Suprapubic skin (tissue), 4 donors: ENCODE measurements around the gene STON2.

Experiments used
- POLR2A ChIP-seq, 2 donors: fragments of 450-650 bp; IDR thresholded peaks; one replicate each; pipeline ENCODE4 v1.6.1; 2017; ENCODE audit warnings: antibody characterized with exemption in 2 of 2, mild to moderate bottlenecking in 2 of 2, moderate library complexity in 2 of 2
- POLR2AphosphoS5 ChIP-seq, 3 donors: sonication (generic); formaldehyde crosslinking; IDR thresholded peaks; one replicate each; pipeline ENCODE4 v1.6.1; 2017; ENCODE audit warnings: antibody characterized with exemption in 3 of 3
- TF ChIP-seq, protein P1 (sequence below), 2 donors: fragments of 200-600 bp in 1 of 2; fragments of 450-650 bp in 1 of 2; sonication (generic) in 1 of 2; IDR thresholded peaks; one replicate each; pipeline ENCODE4 v1.5.1; 2016 to 2019; ENCODE audit warnings: antibody characterized with exemption in 2 of 2, mild to moderate bottlenecking in 1 of 2, moderate library complexity in 1 of 2

DNA sequence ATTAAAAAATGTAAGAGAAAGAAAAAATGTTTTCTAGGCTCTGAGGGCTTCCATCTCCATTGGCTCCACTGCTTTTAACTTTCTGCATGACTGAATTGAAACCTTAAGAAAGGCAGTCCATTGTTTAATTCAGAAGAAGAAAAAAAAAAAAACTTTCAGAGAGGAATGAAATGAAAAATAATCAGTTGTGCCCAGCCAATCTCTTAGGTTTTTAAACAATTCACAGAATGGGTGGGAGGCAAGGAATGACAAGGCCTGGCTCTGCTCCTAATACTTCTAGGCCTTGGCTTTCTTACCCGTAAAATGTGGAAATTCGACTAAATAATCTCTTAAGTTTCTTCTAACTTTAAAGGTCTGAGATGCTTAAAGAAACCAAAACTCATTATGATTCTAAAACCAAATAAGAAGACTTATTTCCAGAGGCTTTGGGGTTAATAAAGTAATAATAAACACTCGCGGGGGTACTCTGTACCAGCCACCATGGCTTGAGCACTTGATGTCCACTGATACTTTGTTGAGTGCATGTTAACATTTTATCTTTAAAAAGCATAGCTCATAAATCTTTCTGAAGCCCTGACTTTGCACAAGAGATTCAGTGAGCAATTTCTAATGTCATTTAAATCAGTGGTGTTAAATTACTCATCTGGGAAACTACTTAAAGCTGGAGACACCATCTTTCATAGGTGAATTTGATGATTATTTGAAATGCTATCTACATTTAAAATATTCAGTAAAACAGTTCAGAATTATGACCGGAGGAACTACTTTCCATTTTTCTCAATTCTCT lies 49.6 kb downstream of the STON2 start:
- TF ChIP-seq, protein P1, sequence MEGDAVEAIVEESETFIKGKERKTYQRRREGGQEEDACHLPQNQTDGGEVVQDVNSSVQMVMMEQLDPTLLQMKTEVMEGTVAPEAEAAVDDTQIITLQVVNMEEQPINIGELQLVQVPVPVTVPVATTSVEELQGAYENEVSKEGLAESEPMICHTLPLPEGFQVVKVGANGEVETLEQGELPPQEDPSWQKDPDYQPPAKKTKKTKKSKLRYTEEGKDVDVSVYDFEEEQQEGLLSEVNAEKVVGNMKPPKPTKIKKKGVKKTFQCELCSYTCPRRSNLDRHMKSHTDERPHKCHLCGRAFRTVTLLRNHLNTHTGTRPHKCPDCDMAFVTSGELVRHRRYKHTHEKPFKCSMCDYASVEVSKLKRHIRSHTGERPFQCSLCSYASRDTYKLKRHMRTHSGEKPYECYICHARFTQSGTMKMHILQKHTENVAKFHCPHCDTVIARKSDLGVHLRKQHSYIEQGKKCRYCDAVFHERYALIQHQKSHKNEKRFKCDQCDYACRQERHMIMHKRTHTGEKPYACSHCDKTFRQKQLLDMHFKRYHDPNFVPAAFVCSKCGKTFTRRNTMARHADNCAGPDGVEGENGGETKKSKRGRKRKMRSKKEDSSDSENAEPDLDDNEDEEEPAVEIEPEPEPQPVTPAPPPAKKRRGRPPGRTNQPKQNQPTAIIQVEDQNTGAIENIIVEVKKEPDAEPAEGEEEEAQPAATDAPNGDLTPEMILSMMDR (IDR thresholded peaks at IDR 0.05): no peak
- TF ChIP-seq POLR2A (IDR thresholded peaks at IDR 0.05): no peak
- no peak for TF ChIP-seq POLR2AphosphoS5 (IDR thresholded peaks at IDR 0.05)
